ENCODE data around the gene SPEF2. TPM values are rescaled to one million over a fixed set of nuclear protein-coding genes. Genes with fewer than 3 reads are reported as not detected.
A peak's percentile ranks its signal among the peaks of the same experiment; 100 is the strongest.
"Not testable (repeated sequence)": the region's sequence is repeated elsewhere in the genome, so short reads cannot be mapped to it uniquely, and the experiment has no call there.

SPEF2 gene
- total RNA-seq, 1 experiment from 2014 or later = 2.4 TPM

GRCh38 chr5:35823347-35824098 is 205.9 kb downstream of the SPEF2 start:
- DNase-seq (ENCODE audit: low read depth) = no peak

- no peak for DNase-seq (ENCODE audit: low read depth)
Observed at GRCh38 chr5:35826056-35826455, 208.4 kb downstream of the SPEF2 start.

- DNase-seq (ENCODE audit: low read depth) = no peak
Observed at GRCh38 chr5:35826554-35826953, 208.9 kb downstream of the SPEF2 start.

GRCh38 chr5:35828082-35828598 is 210.5 kb downstream of the SPEF2 start:
- no peak for DNase-seq (ENCODE audit: low read depth)

- no peak for DNase-seq (ENCODE audit: low read depth)
Observed at GRCh38 chr5:35830587-35830986, 212.9 kb downstream of the SPEF2 start.

GRCh38 chr5:35832762-35833161 is 215.1 kb downstream of the SPEF2 start:
- DNase-seq (ENCODE audit: low read depth) = peak; percentile 11

- no peak for DNase-seq (ENCODE audit: low read depth)
Observed at GRCh38 chr5:35833224-35833623, 215.6 kb downstream of the SPEF2 start.

GRCh38 chr5:35835796-35836742 is 218.4 kb downstream of the SPEF2 start:
- no peak for DNase-seq (ENCODE audit: low read depth)

GRCh38 chr5:35838370-35839042 is 220.8 kb downstream of the SPEF2 start:
- no peak for DNase-seq (ENCODE audit: low read depth)

GRCh38 chr5:35842856-35843255 is 225.2 kb downstream of the SPEF2 start:
- DNase-seq (ENCODE audit: low read depth) = no peak

GRCh38 chr5:35845508-35845907 is 227.8 kb downstream of the SPEF2 start:
- DNase-seq (ENCODE audit: low read depth) = not testable (repeated sequence)

GRCh38 chr5:35847491-35847890 is 229.8 kb downstream of the SPEF2 start:
- DNase-seq (ENCODE audit: low read depth) = no peak

GRCh38 chr5:35847961-35848360 is 230.3 kb downstream of the SPEF2 start:
- DNase-seq (ENCODE audit: low read depth) = no peak

GRCh38 chr5:35849860-35850259 is 232.2 kb downstream of the SPEF2 start:
- no peak for DNase-seq (ENCODE audit: low read depth)

GRCh38 chr5:35850967-35851680 is 233.5 kb downstream of the SPEF2 start:
- peak; percentile 72 for DNase-seq (ENCODE audit: low read depth)

GRCh38 chr5:35852084-35852734 is 234.5 kb downstream of the SPEF2 start:
- peak; percentile 92 for DNase-seq (ENCODE audit: low read depth)

- DNase-seq (ENCODE audit: low read depth) = no peak
Observed at GRCh38 chr5:35852773-35853172, 235.1 kb downstream of the SPEF2 start.

- DNase-seq (ENCODE audit: low read depth) = no peak
Observed at GRCh38 chr5:35853631-35854030, 236.0 kb downstream of the SPEF2 start.

GRCh38 chr5:35854248-35854647 is 236.6 kb downstream of the SPEF2 start:
- DNase-seq (ENCODE audit: low read depth) = no peak

GRCh38 chr5:35855187-35855586 is 237.5 kb downstream of the SPEF2 start:
- DNase-seq (ENCODE audit: low read depth) = peak; percentile 56

Measured in M059J (cell line).